HG03135 (cell line): Measurements from ENCODE around the gene IGSF22.
"Not testable (repeated sequence)": the region's sequence is repeated elsewhere in the genome, so short reads cannot be mapped to it uniquely, and the experiment has no call there.

Experiments used
- ATAC-seq: cut with Tn5 transposase; IDR thresholded peaks from one replicate; pipeline ENCODE4 v1.9.1; 2021; ENCODE audit warnings: mild to moderate bottlenecking, moderate library complexity; ENCODE audit not compliant: unreplicated experiment

Gene IGSF22

GRCh38 chr11:18692941-18693760 lies 32.8 kb downstream of the IGSF22 start:
- ATAC-seq = no peak

GRCh38 chr11:18691467-18692140 lies 34.4 kb downstream of the IGSF22 start:
- not testable (repeated sequence) for ATAC-seq

- no peak for ATAC-seq
Observed at GRCh38 chr11:18684267-18684666, 41.7 kb downstream of the IGSF22 start.

- no peak for ATAC-seq
Observed at GRCh38 chr11:18682466-18682865, 43.5 kb downstream of the IGSF22 start.

- ATAC-seq = not testable (repeated sequence)
Observed at GRCh38 chr11:18681949-18682348, 44.0 kb downstream of the IGSF22 start.

- ATAC-seq = no peak
Observed at GRCh38 chr11:18677560-18677959, 48.4 kb downstream of the IGSF22 start.

DNA sequence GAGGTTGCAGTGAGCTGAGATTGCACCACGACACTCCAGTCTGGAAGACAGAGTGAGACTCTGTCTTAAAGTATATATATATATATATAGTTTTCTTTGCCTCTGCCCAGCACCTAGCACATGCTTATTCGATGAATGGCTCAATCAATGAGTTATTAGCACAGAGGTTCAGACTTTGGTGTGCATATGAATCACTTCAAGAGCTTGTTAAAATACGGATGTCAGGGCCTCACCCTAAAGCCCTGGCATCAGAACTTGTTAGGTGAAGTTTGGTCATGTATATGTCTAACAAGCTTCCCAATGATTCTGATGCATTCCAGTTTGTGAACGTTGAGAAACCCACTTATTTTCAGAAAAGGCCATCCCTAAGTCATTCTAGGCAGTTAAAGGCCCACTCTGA lies 49.2 kb downstream of the IGSF22 start:
- no peak for ATAC-seq

DNA sequence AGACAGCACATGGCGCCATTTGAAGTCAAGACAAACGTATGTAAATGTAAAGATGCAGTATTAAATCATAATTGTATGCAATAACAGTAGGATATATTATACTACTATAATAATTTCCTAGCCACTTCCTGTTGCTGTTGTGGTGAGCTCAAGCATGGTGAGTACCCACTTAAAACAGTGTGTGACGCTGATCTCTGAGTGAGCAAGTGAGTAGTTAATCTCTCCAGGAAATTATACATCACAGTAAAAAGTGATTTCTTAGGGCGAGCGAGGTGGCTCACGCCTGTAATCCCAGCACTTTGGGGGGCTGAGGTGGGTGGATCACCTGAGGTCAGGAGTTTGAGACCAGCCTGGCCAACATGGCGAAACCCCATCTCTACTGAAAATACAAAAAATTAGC lies 53.8 kb downstream of the IGSF22 start:
- ATAC-seq = not testable (repeated sequence)

- ATAC-seq = no peak
Observed at GRCh38 chr11:18671246-18671645, 54.7 kb downstream of the IGSF22 start.

DNA sequence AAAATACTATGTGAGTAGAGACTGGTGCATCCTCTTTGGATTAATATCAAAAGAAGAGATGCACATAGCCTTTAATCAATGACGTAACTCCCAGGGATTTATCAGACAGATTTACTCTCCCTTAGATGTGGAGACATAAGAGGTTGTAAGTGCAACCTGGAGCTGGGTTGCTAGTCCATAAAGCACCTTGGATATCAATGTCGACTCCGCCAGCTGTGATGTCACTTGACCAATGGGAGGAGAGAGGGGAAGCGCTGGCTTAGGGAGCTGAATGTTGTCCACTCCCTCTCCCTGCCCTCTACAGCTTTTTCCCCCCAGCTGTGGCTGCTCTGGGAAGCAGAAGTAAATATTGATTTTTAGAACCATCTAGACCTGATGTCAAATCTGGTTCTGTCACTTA lies 56.3 kb downstream of the IGSF22 start:
- no peak for ATAC-seq

- no peak for ATAC-seq
Observed at GRCh38 chr11:18669219-18669596, 56.8 kb downstream of the IGSF22 start.

DNA sequence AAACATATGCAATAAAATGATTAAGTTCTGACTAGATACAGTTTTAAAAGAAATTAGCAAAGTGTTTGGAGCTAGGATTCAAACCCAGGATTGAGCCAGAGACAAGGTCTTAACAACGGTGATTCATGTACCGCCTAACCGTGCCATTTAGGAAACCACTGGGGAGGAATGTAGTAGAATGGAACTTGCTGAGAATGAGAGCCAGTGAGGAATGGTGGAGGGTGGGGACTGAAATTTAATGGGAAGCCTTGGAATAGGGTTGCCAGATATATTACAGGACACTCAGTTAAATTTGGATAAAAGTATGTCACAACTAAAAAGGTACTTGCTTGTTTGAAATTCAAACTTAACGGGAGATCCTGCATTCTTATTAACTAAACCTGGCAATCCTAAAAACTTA lies 57.9 kb downstream of the IGSF22 start:
- no peak for ATAC-seq

DNA sequence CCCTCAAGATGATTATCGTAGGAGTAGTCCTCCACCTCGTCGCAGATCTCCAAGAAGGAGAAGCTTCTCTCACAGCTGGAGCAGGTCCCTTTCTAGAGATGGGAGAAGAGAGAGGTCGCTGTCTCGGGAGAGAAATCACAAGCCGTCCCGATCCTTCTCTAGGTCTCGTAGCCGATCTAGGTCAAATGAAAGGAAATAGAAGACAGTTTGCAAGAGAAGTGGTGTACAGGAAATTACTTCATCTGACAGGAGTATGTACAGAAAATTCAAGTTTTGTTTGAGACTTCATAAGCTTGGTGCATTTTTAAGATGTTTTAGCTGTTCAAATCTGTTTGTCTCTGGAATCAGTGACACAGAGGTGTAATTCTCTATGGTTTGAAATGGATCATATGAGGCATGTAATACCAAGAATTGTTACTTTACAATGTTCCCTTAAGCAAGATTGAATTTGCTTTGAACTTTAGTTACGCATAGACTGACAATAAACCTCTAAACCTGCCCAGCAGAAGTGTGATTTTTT lies 60.6 kb downstream of the IGSF22 start:
- not testable (repeated sequence) for ATAC-seq

DNA sequence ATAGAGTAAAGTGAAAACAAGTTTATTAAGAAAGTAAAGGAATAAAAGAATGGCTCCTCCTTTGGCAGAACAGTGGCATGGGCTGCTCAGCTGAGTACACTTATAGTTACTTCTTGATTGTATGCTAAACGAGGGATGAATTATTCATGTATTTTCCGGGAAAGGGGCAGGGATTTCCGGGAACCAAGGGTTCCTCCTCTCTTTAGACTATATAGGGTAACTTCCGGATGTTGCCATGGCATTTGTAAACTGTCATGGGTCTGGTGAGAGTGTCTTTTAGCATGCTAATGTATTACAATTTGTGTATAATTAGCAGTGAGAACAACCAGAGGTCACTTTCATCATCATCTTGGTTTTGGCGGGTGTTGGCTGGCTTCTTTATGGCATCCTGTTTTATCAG lies 68.3 kb downstream of the IGSF22 start:
- ATAC-seq = no peak
